ENCODE measurements around the gene KCNMB2.

DNA sequence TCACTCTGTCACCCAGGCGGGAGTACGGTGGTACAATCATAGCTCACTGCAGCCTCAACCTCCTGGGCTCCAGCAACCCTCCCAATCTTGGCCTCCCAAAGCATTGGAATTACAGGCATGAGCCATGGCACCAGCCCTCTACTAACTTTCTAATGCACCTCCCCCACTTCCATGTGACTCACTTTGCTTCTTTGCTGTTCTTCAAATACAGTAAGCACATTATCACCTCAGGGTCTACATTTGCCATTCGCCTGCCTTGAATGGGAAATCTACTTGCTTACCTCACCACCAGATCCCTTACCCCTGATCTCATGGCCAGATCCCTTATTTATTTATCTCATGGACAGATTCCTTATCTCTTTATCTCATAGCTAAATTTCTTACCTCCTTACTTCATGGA lies 235.3 kb downstream of the KCNMB2 start:
- TF ChIP-seq, protein P1, sequence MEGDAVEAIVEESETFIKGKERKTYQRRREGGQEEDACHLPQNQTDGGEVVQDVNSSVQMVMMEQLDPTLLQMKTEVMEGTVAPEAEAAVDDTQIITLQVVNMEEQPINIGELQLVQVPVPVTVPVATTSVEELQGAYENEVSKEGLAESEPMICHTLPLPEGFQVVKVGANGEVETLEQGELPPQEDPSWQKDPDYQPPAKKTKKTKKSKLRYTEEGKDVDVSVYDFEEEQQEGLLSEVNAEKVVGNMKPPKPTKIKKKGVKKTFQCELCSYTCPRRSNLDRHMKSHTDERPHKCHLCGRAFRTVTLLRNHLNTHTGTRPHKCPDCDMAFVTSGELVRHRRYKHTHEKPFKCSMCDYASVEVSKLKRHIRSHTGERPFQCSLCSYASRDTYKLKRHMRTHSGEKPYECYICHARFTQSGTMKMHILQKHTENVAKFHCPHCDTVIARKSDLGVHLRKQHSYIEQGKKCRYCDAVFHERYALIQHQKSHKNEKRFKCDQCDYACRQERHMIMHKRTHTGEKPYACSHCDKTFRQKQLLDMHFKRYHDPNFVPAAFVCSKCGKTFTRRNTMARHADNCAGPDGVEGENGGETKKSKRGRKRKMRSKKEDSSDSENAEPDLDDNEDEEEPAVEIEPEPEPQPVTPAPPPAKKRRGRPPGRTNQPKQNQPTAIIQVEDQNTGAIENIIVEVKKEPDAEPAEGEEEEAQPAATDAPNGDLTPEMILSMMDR (IDR thresholded peaks at IDR 0.05) = no peak
- no peak for TF ChIP-seq RELA (CRISPR knock-in tag; IDR thresholded peaks at IDR 0.05; ENCODE audit: borderline replicate concordance)
- TF ChIP-seq, protein P2, sequence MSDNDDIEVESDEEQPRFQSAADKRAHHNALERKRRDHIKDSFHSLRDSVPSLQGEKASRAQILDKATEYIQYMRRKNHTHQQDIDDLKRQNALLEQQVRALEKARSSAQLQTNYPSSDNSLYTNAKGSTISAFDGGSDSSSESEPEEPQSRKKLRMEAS (CRISPR knock-in tag; IDR thresholded peaks at IDR 0.05) = no peak
- no peak for TF ChIP-seq GABPB1 (CRISPR knock-in tag; IDR thresholded peaks at IDR 0.05)
